ENCODE data around the gene UBE2D3.
A peak's percentile ranks its signal among the peaks of the same experiment; 100 is the strongest.
"Not testable (repeated sequence)": the region's sequence is repeated elsewhere in the genome, so short reads cannot be mapped to it uniquely, and the experiment has no call there.

Gene UBE2D3

GRCh38 chr4:102832105-102832504, 4.8 kb upstream of the UBE2D3 start:
- DNase-seq (ENCODE audit: low read depth in 2 of 3, low spot score in 2 of 3), result no peak

- DNase-seq (ENCODE audit: low read depth in 2 of 3, low spot score in 2 of 3), result no peak
Measured at GRCh38 chr4:102829803-102830202, 2.5 kb upstream of the UBE2D3 start.

GRCh38 chr4:102828497-102828808, 1.1 kb upstream of the UBE2D3 start:
- no peak for DNase-seq (ENCODE audit: low read depth in 2 of 3, low spot score in 2 of 3)

GRCh38 chr4:102827674-102828496, 534 bp upstream of the UBE2D3 start:
- peak; percentile 76 to 92 (median 90) for DNase-seq (ENCODE audit: low read depth in 2 of 3, low spot score in 2 of 3)

- peak in 1 of 3 experiments; percentile 56 for DNase-seq (ENCODE audit: low read depth in 2 of 3, low spot score in 2 of 3)
Measured at GRCh38 chr4:102826105-102826889, 1.1 kb downstream of the UBE2D3 start.

GRCh38 chr4:102825261-102826091, 1.9 kb downstream of the UBE2D3 start:
- no peak for DNase-seq (ENCODE audit: low read depth in 2 of 3, low spot score in 2 of 3)

GRCh38 chr4:102824398-102824797, 3.0 kb downstream of the UBE2D3 start:
- no peak for DNase-seq (ENCODE audit: low read depth in 2 of 3, low spot score in 2 of 3)

GRCh38 chr4:102823897-102824296, 3.5 kb downstream of the UBE2D3 start:
- no peak for DNase-seq (ENCODE audit: low read depth in 2 of 3, low spot score in 2 of 3)

GRCh38 chr4:102823464-102823863, 3.9 kb downstream of the UBE2D3 start:
- no peak for DNase-seq (ENCODE audit: low read depth in 2 of 3, low spot score in 2 of 3)

- DNase-seq (ENCODE audit: low read depth in 2 of 3, low spot score in 2 of 3), result no peak
Measured at GRCh38 chr4:102819588-102820365, 7.6 kb downstream of the UBE2D3 start.

GRCh38 chr4:102819100-102819499, 8.3 kb downstream of the UBE2D3 start:
- not testable (repeated sequence) for DNase-seq (ENCODE audit: low read depth in 2 of 3, low spot score in 2 of 3)

GRCh38 chr4:102817613-102818268, 9.6 kb downstream of the UBE2D3 start:
- DNase-seq (ENCODE audit: low read depth in 2 of 3, low spot score in 2 of 3), result no peak

- no peak for DNase-seq (ENCODE audit: low read depth in 2 of 3, low spot score in 2 of 3)
Measured at GRCh38 chr4:102817021-102817605, 10.2 kb downstream of the UBE2D3 start.

GRCh38 chr4:102815981-102816380, 11.4 kb downstream of the UBE2D3 start:
- no peak for DNase-seq (ENCODE audit: low read depth in 2 of 3, low spot score in 2 of 3)

- no peak for DNase-seq (ENCODE audit: low read depth in 2 of 3, low spot score in 2 of 3)
Measured at GRCh38 chr4:102809691-102810090, 17.7 kb downstream of the UBE2D3 start.

- no peak for DNase-seq (ENCODE audit: low read depth in 2 of 3, low spot score in 2 of 3)
Measured at GRCh38 chr4:102809190-102809589, 18.2 kb downstream of the UBE2D3 start.

GRCh38 chr4:102808009-102808408, 19.3 kb downstream of the UBE2D3 start:
- no peak for DNase-seq (ENCODE audit: low read depth in 2 of 3, low spot score in 2 of 3)

GRCh38 chr4:102807345-102807744, 20.0 kb downstream of the UBE2D3 start:
- no peak for DNase-seq (ENCODE audit: low read depth in 2 of 3, low spot score in 2 of 3)

GRCh38 chr4:102799816-102800215, 27.5 kb downstream of the UBE2D3 start:
- no peak for DNase-seq (ENCODE audit: low read depth in 2 of 3, low spot score in 2 of 3)

- DNase-seq (ENCODE audit: low read depth in 2 of 3, low spot score in 2 of 3), result no peak
Measured at GRCh38 chr4:102794999-102795398, 32.4 kb downstream of the UBE2D3 start.
